ENCODE data around the gene EIF4A3.

DNA sequence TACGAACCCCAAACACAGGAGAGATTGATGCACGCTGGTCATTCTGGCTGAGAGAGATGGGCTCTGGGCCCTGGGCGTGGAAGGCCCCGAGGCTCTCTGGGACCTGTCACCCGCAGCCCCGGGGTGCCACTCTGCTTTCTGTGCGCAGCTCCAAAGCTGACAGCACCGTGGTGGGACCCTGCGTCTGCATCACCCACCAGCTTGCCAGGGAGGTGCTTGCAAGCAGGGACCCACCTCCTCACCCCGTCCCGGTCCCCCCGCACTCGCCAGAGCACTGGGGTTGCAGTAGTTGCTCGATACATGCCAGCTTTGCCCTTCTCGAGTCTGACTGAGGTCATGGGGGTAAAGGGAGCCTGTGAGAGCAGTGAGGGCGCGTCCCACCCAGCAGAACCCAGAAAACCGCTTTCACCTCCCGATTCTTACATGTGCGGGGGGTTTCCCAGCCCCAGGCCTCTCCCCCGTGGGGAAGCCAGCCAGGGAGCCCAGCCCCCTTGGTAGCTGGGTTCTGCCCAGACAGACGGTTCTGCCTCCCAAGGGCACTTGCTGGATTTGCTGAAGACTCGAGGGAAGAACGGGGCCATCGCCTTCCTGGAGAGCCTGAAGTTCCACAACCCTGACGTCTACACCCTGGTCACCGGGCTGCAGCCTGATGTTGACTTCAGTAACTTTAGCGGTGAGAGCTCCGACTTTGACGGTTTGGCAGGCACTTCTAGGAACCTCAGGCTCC, 35.4 kb upstream of the EIF4A3 start:
- no peak for TF ChIP-seq POLR2A (IDR thresholded peaks at IDR 0.05; ENCODE audit: low read depth)
- no peak for TF ChIP-seq EP300 (IDR thresholded peaks at IDR 0.05)

All from esophagus muscularis mucosa (tissue), 2 donors.